T-cell (primary cell): Measurements from ENCODE around the gene ZNF574. TPM values are rescaled to one million over a fixed set of nuclear protein-coding genes. Genes with fewer than 3 reads are reported as not detected.

ENCODE experiments used
- ATAC-seq, 4 experiments: fragments of 200-7000 bp in 3 of 4; fragments of 150-1000 bp in 1 of 4; cut with Tn5 transposase; replicated peaks in 1 of 4; 1 replicate in 3 of 4; 2 replicates in 1 of 4; pipeline ENCODE4 v1.10.0; 2021; ENCODE audit warnings: moderate library complexity in 3 of 4, mild to moderate bottlenecking in 2 of 4, moderate number of reproducible peaks in 1 of 4
- CTCF ChIA-PET, 2 donors: fragments of 300-600 bp; sonication (Branson Sonifier 250); formaldehyde crosslinking; loops; one replicate each; lab custom pipeline; 2022; ENCODE audit warnings: antibody characterized with exemption in 2 of 2; lab: Charles Lee
- POLR2A ChIA-PET, 2 donors: fragments of 300-600 bp; sonication (Branson Sonifier 250); formaldehyde crosslinking; loops; one replicate each; lab custom pipeline; 2022; ENCODE audit warnings: antibody characterized with exemption in 2 of 2; lab: Charles Lee
- DNase-seq, 35 experiments: peaks; one replicate each; pipeline versions ENCODE4 v3.0.0 to v3.0.0-alpha.2; 2013 to 2023
- H3K27ac ChIP-seq: one replicate; pipeline ENCODE4 v1.5.1; 2013; ENCODE audit warnings: low read length
- H3K27me3 ChIP-seq, 2 experiments: replicated peaks in 1 of 2; 1 replicate in 1 of 2; 2 replicates in 1 of 2; pipeline versions ENCODE4 v1.6.1 to v1.7.0; 2013; ENCODE audit warnings: low read length in 1 of 2, mixed read lengths in 1 of 2; ENCODE audit not compliant: control insufficient read depth in 2 of 2, insufficient read depth in 2 of 2; ENCODE audit errors: extremely low read depth in 1 of 2
- H3K36me3 ChIP-seq, 2 donors: 1 replicate in 1 of 2; 2 replicates in 1 of 2; pipeline versions ENCODE4 v1.6.1 to v1.7.0; 2013; ENCODE audit warnings: low read length in 1 of 2; ENCODE audit not compliant: control insufficient read depth in 2 of 2, insufficient read depth in 1 of 2; ENCODE audit errors: extremely low read depth in 1 of 2
- H3K4me1 ChIP-seq, 2 experiments: 1 replicate in 1 of 2; 2 replicates in 1 of 2; pipeline versions ENCODE4 v1.6.1 to v1.7.0; 2013; ENCODE audit warnings: low read length in 2 of 2, mixed read lengths in 1 of 2; ENCODE audit not compliant: insufficient read depth in 2 of 2, control insufficient read depth in 1 of 2; ENCODE audit errors: extremely low read depth in 1 of 2
- H3K4me3 ChIP-seq, 2 donors: 1 replicate in 1 of 2; 2 replicates in 1 of 2; pipeline versions ENCODE4 v1.5.1 to v1.7.0; 2013; ENCODE audit warnings: mild to moderate bottlenecking in 2 of 2, low read length in 1 of 2, moderate library complexity in 1 of 2; ENCODE audit not compliant: control insufficient read depth in 1 of 2; ENCODE audit errors: extremely low read depth in 1 of 2
- H3K9me3 ChIP-seq: 2 replicates; pipeline ENCODE4 v1.7.0; 2013
- H3K27ac Mint-ChIP-seq, 2 donors: one replicate each; pipeline ENCODE4 v1.8.0; 2020 to 2021; ENCODE audit warnings: mild to moderate bottlenecking in 2 of 2, mixed read lengths in 2 of 2
- H3K27me3 Mint-ChIP-seq, 2 donors: one replicate each; pipeline ENCODE4 v1.8.0; 2021 to 2022; ENCODE audit warnings: mixed read lengths in 2 of 2
- H3K36me3 Mint-ChIP-seq: one replicate; pipeline ENCODE4 v1.8.0; 2021; ENCODE audit warnings: mixed read lengths
- H3K4me1 Mint-ChIP-seq, 3 donors: one replicate each; pipeline ENCODE4 v1.8.0; 2020 to 2022; ENCODE audit warnings: mixed read lengths in 3 of 3, mild to moderate bottlenecking in 1 of 3
- H3K4me3 Mint-ChIP-seq, 3 donors: one replicate each; pipeline ENCODE4 v1.8.0; 2020 to 2022; ENCODE audit warnings: mild to moderate bottlenecking in 3 of 3, mixed read lengths in 3 of 3, moderate library complexity in 3 of 3
- H3K9me3 Mint-ChIP-seq, 3 donors: one replicate each; pipeline ENCODE4 v1.8.0; 2020 to 2022; ENCODE audit warnings: mixed read lengths in 3 of 3
- WGBS: methylation state at CpG from one replicate; pipeline ENCODE4 v1.1.5; 2013; ENCODE audit warnings: missing lambda C conversion rate; ENCODE audit not compliant: insufficient coverage; 5-methylcytosine and 5-hydroxymethylcytosine counted together
- total RNA-seq, 35 experiments: library from RNA in 6 of 35; stranded (reverse) in 6 of 35; fragments of 120-200 nt in 1 of 35; gene quantifications; one replicate each; pipeline versions ENCODE4 v1.2.1 to v1.2.4 and lab custom pipeline; 2013 to 2026

Gene ZNF574
- total RNA-seq, 5 donors from 2014 or later (not counting 1 experiment from before 2014, with no cell fraction given), result 18.4 to 27.4 (median 26.6) TPM

GRCh38 chr19:42083537-42083936 lies 7.6 kb downstream of the ZNF574 start:
- Mint-ChIP-seq H3K9me3 (no peaks in the 10 kb centered on the region), H3K4me3 (no peak overlapping the region), H3K4me1 (peaks cover 6 to 19% (median 16%) of the 10 kb centered on the region in 3 donors), H3K36me3 (peaks cover 18% of the 10 kb centered on the region), H3K27ac (no peak overlapping the region), H3K27me3 (no peaks in the 10 kb centered on the region)
- peaks cover 17 to 33% of the 10 kb centered on the region in 2 donors for H3K36me3 ChIP-seq
- ATAC-seq (no peak), DNase-seq (no peak)
- H3K27ac ChIP-seq, result no peak overlapping the region
- ChIA-PET CTCF (interaction anchor here in 1 of 2 donors (0.5 kb wide), 1 partner anchor 407 kb away, joined by 5 read pairs; no protein-coding TSS in a partner anchor), POLR2A (no interaction called here)
- no peaks in the 10 kb centered on the region for H3K27me3 ChIP-seq
- H3K9me3 ChIP-seq, result no peaks in the 10 kb centered on the region
- 100% methylated on average over 1 of the region's 5 CpGs for WGBS
- no peak overlapping the region for H3K4me3 ChIP-seq
- H3K4me1 ChIP-seq, result peaks cover 0 to 5% of the 10 kb centered on the region in 2 experiments

GRCh38 chr19:42086188-42086736 lies 10.3 kb downstream of the ZNF574 start:
- H3K27ac Mint-ChIP-seq, result peak overlapping the region in 1 of 2 donors; percentile 50
- no peak for ATAC-seq
- H3K27ac ChIP-seq, result no peak overlapping the region
- CTCF ChIA-PET, result no interaction called here
- H3K4me3 ChIP-seq, result no peak overlapping the region
- peaks cover 8% of the 10 kb centered on the region for H3K36me3 Mint-ChIP-seq
- no CpG with 5 or more reads among the region's 9 CpGs for WGBS
- no peak for DNase-seq
- no peaks in the 10 kb centered on the region for H3K27me3 Mint-ChIP-seq
- no peaks in the 10 kb centered on the region for H3K27me3 ChIP-seq
- H3K4me1 Mint-ChIP-seq, result peaks cover 22 to 41% (median 34%) of the 10 kb centered on the region in 3 donors
- H3K9me3 Mint-ChIP-seq, result no peaks in the 10 kb centered on the region
- peaks cover 0 to 7% of the 10 kb centered on the region in 2 donors for H3K36me3 ChIP-seq
- POLR2A ChIA-PET, result no interaction called here
- H3K4me1 ChIP-seq, result peaks cover 0 to 24% of the 10 kb centered on the region in 2 experiments
- no peaks in the 10 kb centered on the region for H3K9me3 ChIP-seq
- H3K4me3 Mint-ChIP-seq, result no peak overlapping the region

GRCh38 chr19:42086770-42087550 lies 11.0 kb downstream of the ZNF574 start:
- Histone ChIP-seq H3K27ac (no peak overlapping the region), H3K27me3 (no peaks in the 10 kb centered on the region), H3K4me1 (peaks cover 0 to 31% of the 10 kb centered on the region in 2 experiments), H3K36me3 (no peaks in the 10 kb centered on the region), H3K9me3 (no peaks in the 10 kb centered on the region), H3K4me3 (no peak overlapping the region)
- CTCF ChIA-PET, result no interaction called here
- H3K27ac Mint-ChIP-seq, result no peak overlapping the region
- ATAC-seq (no peak), DNase-seq (no peak)
- peaks cover 22 to 34% (median 27%) of the 10 kb centered on the region in 3 donors for H3K4me1 Mint-ChIP-seq
- H3K9me3 Mint-ChIP-seq, result no peaks in the 10 kb centered on the region
- H3K36me3 Mint-ChIP-seq, result peaks cover under 1% of the 10 kb centered on the region
- H3K4me3 Mint-ChIP-seq, result no peak overlapping the region
- no CpG with 5 or more reads among the region's 11 CpGs for WGBS
- no peaks in the 10 kb centered on the region for H3K27me3 Mint-ChIP-seq
- POLR2A ChIA-PET, result no interaction called here

GRCh38 chr19:42088471-42089190 lies 12.7 kb downstream of the ZNF574 start:
- Mint-ChIP-seq H3K27me3 (no peaks in the 10 kb centered on the region), H3K27ac (no peak overlapping the region), H3K36me3 (peaks cover 3% of the 10 kb centered on the region), H3K9me3 (no peaks in the 10 kb centered on the region), H3K4me3 (no peak overlapping the region), H3K4me1 (peaks cover 22 to 35% (median 28%) of the 10 kb centered on the region in 3 donors)
- Histone ChIP-seq H3K36me3 (peaks cover 0 to 3% of the 10 kb centered on the region in 2 donors), H3K27me3 (no peaks in the 10 kb centered on the region), H3K4me3 (no peak overlapping the region), H3K9me3 (no peaks in the 10 kb centered on the region), H3K4me1 (peaks cover 0 to 35% of the 10 kb centered on the region in 2 experiments), H3K27ac (no peak overlapping the region)
- ChIA-PET POLR2A (interaction anchor here in 1 of 2 donors (0.6 kb wide), 1 partner anchor 127 kb away, joined by 3 read pairs; no protein-coding TSS in a partner anchor), CTCF (no interaction called here)
- ATAC-seq, result no peak
- DNase-seq, result no peak
- WGBS, result 89% methylated on average over 10 of the region's 18 CpGs

GRCh38 chr19:42089191-42089750 lies 13.3 kb downstream of the ZNF574 start:
- H3K27ac Mint-ChIP-seq, result no peak overlapping the region
- Histone ChIP-seq H3K4me1 (peaks cover 0 to 35% of the 10 kb centered on the region in 2 experiments), H3K9me3 (no peaks in the 10 kb centered on the region), H3K27ac (no peak overlapping the region), H3K4me3 (no peak overlapping the region), H3K27me3 (no peaks in the 10 kb centered on the region), H3K36me3 (peaks cover 0 to 9% of the 10 kb centered on the region in 2 donors)
- ChIA-PET CTCF (no interaction called here), POLR2A (interaction anchor here in 1 of 2 donors (0.6 kb wide), 1 partner anchor 126 kb away, joined by 3 read pairs; no protein-coding TSS in a partner anchor)
- no peak overlapping the region for H3K4me3 Mint-ChIP-seq
- no peaks in the 10 kb centered on the region for H3K9me3 Mint-ChIP-seq
- H3K4me1 Mint-ChIP-seq, result peaks cover 22 to 35% (median 28%) of the 10 kb centered on the region in 3 donors
- WGBS, result no CpG with 5 or more reads among the region's 13 CpGs
- H3K27me3 Mint-ChIP-seq, result no peaks in the 10 kb centered on the region
- DNase-seq (no peak), ATAC-seq (no peak)
- H3K36me3 Mint-ChIP-seq, result peaks cover 8% of the 10 kb centered on the region

GRCh38 chr19:42089772-42090171 lies 13.8 kb downstream of the ZNF574 start:
- Histone ChIP-seq H3K4me1 (peaks cover 0 to 35% of the 10 kb centered on the region in 2 experiments), H3K36me3 (peaks cover 0 to 14% of the 10 kb centered on the region in 2 donors), H3K27ac (no peak overlapping the region), H3K27me3 (no peaks in the 10 kb centered on the region), H3K9me3 (no peaks in the 10 kb centered on the region), H3K4me3 (no peak overlapping the region)
- ATAC-seq (no peak), DNase-seq (no peak)
- peaks cover 13% of the 10 kb centered on the region for H3K36me3 Mint-ChIP-seq
- no peaks in the 10 kb centered on the region for H3K9me3 Mint-ChIP-seq
- no peak overlapping the region for H3K4me3 Mint-ChIP-seq
- peak overlapping the region in 1 of 2 donors; percentile 25 for H3K27ac Mint-ChIP-seq
- WGBS, result 93% methylated on average over 9 of the region's 13 CpGs
- CTCF ChIA-PET, result no interaction called here
- POLR2A ChIA-PET, result no interaction called here
- peaks cover 22 to 35% (median 28%) of the 10 kb centered on the region in 3 donors for H3K4me1 Mint-ChIP-seq
- no peaks in the 10 kb centered on the region for H3K27me3 Mint-ChIP-seq
